Thyroid gland (tissue), 4 donors: ENCODE data around the gene DCAF7.

Source experiments
- CTCF ChIP-seq, 6 experiments: fragments of 200-600 bp in 3 of 6; fragments of 450-650 bp in 3 of 6; sonication (generic) in 3 of 6; IDR thresholded peaks; one replicate each; pipeline ENCODE4 v1.5.1; 2016 to 2019; ENCODE audit warnings: antibody characterized with exemption in 6 of 6, mild to moderate bottlenecking in 2 of 6, inconsistent platforms in 1 of 6, moderate library complexity in 1 of 6
- POLR2A ChIP-seq, 2 donors: fragments of 450-650 bp; IDR thresholded peaks; one replicate each; pipeline ENCODE4 v1.6.1; 2017; ENCODE audit warnings: antibody characterized with exemption in 2 of 2, mild to moderate bottlenecking in 2 of 2, moderate library complexity in 1 of 2

- TF ChIP-seq POLR2A (IDR thresholded peaks at IDR 0.05) = no peak
- TF ChIP-seq CTCF (IDR thresholded peaks at IDR 0.05) = no peak
Observed at GRCh38 chr17:63524051-63524450, 26.2 kb upstream of the DCAF7 start.
